Measurements from ENCODE around the gene LPAR4. TPM values are rescaled to one million over a fixed set of nuclear protein-coding genes. Genes with fewer than 3 reads are reported as not detected.
"Not testable (repeated sequence)": the region's sequence is repeated elsewhere in the genome, so short reads cannot be mapped to it uniquely, and the experiment has no call there.

Gene LPAR4
- total RNA-seq, 1 donor from 2014 or later: not detected

DNA sequence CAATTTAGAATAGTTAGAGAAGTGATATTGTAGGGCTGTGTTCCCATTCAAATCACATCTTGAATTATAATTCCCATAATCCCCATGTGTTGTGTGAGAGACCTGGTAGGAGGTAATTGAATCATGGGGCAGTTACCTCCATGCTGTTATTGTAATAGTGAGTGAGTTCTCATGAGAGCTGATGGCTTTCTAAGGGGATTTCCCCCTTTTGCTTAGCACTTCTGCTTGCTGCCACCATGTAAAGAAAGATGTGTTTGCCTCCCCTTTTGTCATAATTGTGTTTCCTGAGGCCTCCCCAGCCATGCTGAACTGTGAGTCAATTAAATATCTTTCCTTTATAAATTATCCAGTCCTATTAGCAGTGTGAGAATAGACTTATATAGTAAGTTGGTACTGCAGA lies 53.2 kb downstream of the LPAR4 start:
- TF ChIP-seq CTCF (IDR thresholded peaks at IDR 0.05): no peak
- intact Hi-C loops (cut with DNase I): no loop called here
- Histone ChIP-seq H3K4me3 (no peak overlapping the region), H3K9me3 (peaks cover 0 to 4% of the 10 kb centered on the region in 2 donors), H3K36me3 (no peaks in the 10 kb centered on the region), H3K27ac (no peak overlapping the region), H3K27me3 (no peaks in the 10 kb centered on the region), H3K4me1 (no peaks in the 10 kb centered on the region)
- DNase-seq (ENCODE audit: low spot score in 2 of 2): no peak

- H3K27me3 ChIP-seq: no peaks in the 10 kb centered on the region
- no peaks in the 10 kb centered on the region for H3K36me3 ChIP-seq
- TF ChIP-seq CTCF (IDR thresholded peaks at IDR 0.05): no peak
- DNase-seq (ENCODE audit: low spot score in 2 of 2): no peak
- intact Hi-C loops (cut with DNase I): no loop called here
- H3K4me1 ChIP-seq: no peaks in the 10 kb centered on the region
- H3K9me3 ChIP-seq: no peaks in the 10 kb centered on the region
- no peak overlapping the region for H3K27ac ChIP-seq
- H3K4me3 ChIP-seq: no peak overlapping the region
Observed at GRCh38 chrX:78801522-78801921, 54.0 kb downstream of the LPAR4 start.

- H3K27ac ChIP-seq; H3K27me3 ChIP-seq; H3K4me3 ChIP-seq; H3K9me3 ChIP-seq; intact Hi-C loops (cut with DNase I); H3K4me1 ChIP-seq; DNase-seq (ENCODE audit: low spot score in 2 of 2); H3K36me3 ChIP-seq: not testable (repeated sequence)
Observed at GRCh38 chrX:78802526-78802925, 55.0 kb downstream of the LPAR4 start.

Other genes starting within 250 kb of the LPAR4 start
- not detected for gene RTL3, start 88.4 kb upstream of the LPAR4 start, total RNA-seq
- not detected for gene P2RY10, start 197.7 kb downstream of the LPAR4 start, total RNA-seq